H9 (cell line): ENCODE data around the gene ZNF385B. TPM values are rescaled to one million over a fixed set of nuclear protein-coding genes. Genes with fewer than 3 reads are reported as not detected.

Experiments used
- DNase-seq: peaks from one replicate; pipeline ENCODE4 v3.0.0-alpha.2; 2017
- H2AFZ ChIP-seq: one replicate; pipeline ENCODE4 v1.6.1; 2013; ENCODE audit warnings: mild to moderate bottlenecking, low read length, control low read depth, moderate library complexity
- H2AK5ac ChIP-seq: 2 replicates; pipeline ENCODE4 v1.6.1; 2013; ENCODE audit warnings: low read length, control low read depth, mixed read lengths; ENCODE audit not compliant: insufficient read length
- H2BK120ac ChIP-seq: one replicate; pipeline ENCODE4 v1.6.1; 2013; ENCODE audit warnings: low read depth, mild to moderate bottlenecking, low read length, control low read depth, inconsistent platforms; ENCODE audit not compliant: poor library complexity, severe bottlenecking
- H2BK12ac ChIP-seq: 2 replicates; pipeline ENCODE4 v1.6.1; 2013; ENCODE audit warnings: low read length, control low read depth, mixed read lengths, low read depth; ENCODE audit not compliant: insufficient read length
- H2BK15ac ChIP-seq: 2 replicates; pipeline ENCODE4 v1.6.1; 2013; ENCODE audit warnings: low read depth, low read length, control low read depth
- H2BK20ac ChIP-seq: one replicate; pipeline ENCODE4 v1.6.1; 2013; ENCODE audit warnings: low read depth, mild to moderate bottlenecking, low read length, control low read depth, inconsistent platforms; ENCODE audit not compliant: poor library complexity, severe bottlenecking
- H2BK5ac ChIP-seq: 2 replicates; pipeline ENCODE4 v1.6.1; 2013; ENCODE audit warnings: low read length, control low read depth, mixed read lengths; ENCODE audit not compliant: insufficient read length
- H3K14ac ChIP-seq: 2 replicates; pipeline ENCODE4 v1.6.1; 2013; ENCODE audit warnings: low read length, control low read depth; ENCODE audit not compliant: insufficient read depth
- H3K18ac ChIP-seq: 2 replicates; pipeline ENCODE4 v1.6.1; 2013; ENCODE audit warnings: low read depth, mild to moderate bottlenecking, mixed read lengths, low read length, control low read depth; ENCODE audit not compliant: insufficient read length
- H3K23ac ChIP-seq: 2 replicates; pipeline ENCODE4 v1.6.1; 2013; ENCODE audit warnings: low read length, control low read depth, mixed read lengths, low read depth; ENCODE audit not compliant: insufficient read length
- H3K23me2 ChIP-seq: 2 replicates; pipeline ENCODE4 v1.6.1; 2013; ENCODE audit warnings: low read depth, mild to moderate bottlenecking, mixed read lengths, low read length, control low read depth; ENCODE audit not compliant: insufficient read length, poor library complexity, severe bottlenecking
- H3K27ac ChIP-seq: 2 replicates; pipeline ENCODE4 v1.5.1; 2013; ENCODE audit warnings: low read length, control low read depth, mixed read lengths, low read depth; ENCODE audit not compliant: insufficient read length
- H3K27me3 ChIP-seq: 2 replicates; pipeline ENCODE4 v1.6.1; 2013; ENCODE audit warnings: low read length, control low read depth, inconsistent platforms; ENCODE audit not compliant: insufficient read depth
- H3K4ac ChIP-seq: 2 replicates; pipeline ENCODE4 v1.6.1; 2013; ENCODE audit warnings: low read depth, mild to moderate bottlenecking, control low read depth, inconsistent platforms, low read length, moderate library complexity
- H3K4me1 ChIP-seq: 2 replicates; pipeline ENCODE4 v1.6.1; 2013; ENCODE audit warnings: low read length, control low read depth, inconsistent platforms; ENCODE audit not compliant: insufficient read depth
- H3K4me2 ChIP-seq: 2 replicates; pipeline ENCODE4 v1.6.1; 2013; ENCODE audit warnings: low read length, control low read depth, mixed read lengths; ENCODE audit not compliant: insufficient read length, insufficient read depth
- H3K56ac ChIP-seq: 2 replicates; pipeline ENCODE4 v1.6.1; 2013; ENCODE audit warnings: low read depth, mild to moderate bottlenecking, mixed read lengths, low read length, control low read depth; ENCODE audit not compliant: insufficient read length
- H3K79me1 ChIP-seq: 2 replicates; pipeline ENCODE4 v1.6.1; 2013; ENCODE audit warnings: low read depth, mild to moderate bottlenecking, moderate library complexity, low read length, control low read depth, inconsistent platforms; ENCODE audit not compliant: insufficient read depth, poor library complexity, severe bottlenecking
- H3K79me2 ChIP-seq: 2 replicates; pipeline ENCODE4 v1.6.1; 2013; ENCODE audit warnings: low read length, control low read depth, inconsistent platforms; ENCODE audit not compliant: insufficient read depth
- H3K9ac ChIP-seq: 2 replicates; pipeline ENCODE4 v1.6.1; 2013; ENCODE audit warnings: low read length, control low read depth, mixed read lengths; ENCODE audit not compliant: insufficient read length; ENCODE audit errors: extremely low read depth
- H3K9me3 ChIP-seq: one replicate; pipeline ENCODE4 v1.6.1; 2013; ENCODE audit warnings: low read depth, low read length, inconsistent platforms; ENCODE audit not compliant: control insufficient read depth
- H3T11ph ChIP-seq: one replicate; pipeline ENCODE4 v1.6.1; 2013; ENCODE audit warnings: mild to moderate bottlenecking, low read length, control low read depth, inconsistent platforms
- H4K20me1 ChIP-seq: one replicate; pipeline ENCODE4 v1.6.1; 2013; ENCODE audit not compliant: control insufficient read depth, insufficient read length, insufficient read depth
- H4K5ac ChIP-seq: 2 replicates; pipeline ENCODE4 v1.6.1; 2013; ENCODE audit warnings: low read depth, mild to moderate bottlenecking, mixed read lengths, low read length, control low read depth; ENCODE audit not compliant: insufficient read length
- H4K8ac ChIP-seq: replicated peaks from 2 replicates; pipeline ENCODE4 v1.6.1; 2013; ENCODE audit warnings: low read length, control low read depth, mixed read lengths, low read depth; ENCODE audit not compliant: insufficient read length
- H4K91ac ChIP-seq: 2 replicates; pipeline ENCODE4 v1.6.1; 2013; ENCODE audit warnings: low read depth, mild to moderate bottlenecking, moderate library complexity, mixed read lengths, low read length, control low read depth; ENCODE audit not compliant: insufficient read length
- H3K27ac Mint-ChIP-seq, 3 experiments: 2 replicates in 2 of 3; 3 replicates in 1 of 3; pipeline ENCODE4 v1.8.0; 2020 to 2021; ENCODE audit warnings: mixed read lengths in 3 of 3, mild to moderate bottlenecking in 1 of 3, moderate library complexity in 1 of 3
- H3K27me3 Mint-ChIP-seq: 2 replicates; pipeline ENCODE4 v1.8.0; 2021; ENCODE audit warnings: low read depth, mild to moderate bottlenecking, moderate library complexity, mixed read lengths
- H3K36me3 Mint-ChIP-seq, 3 experiments: 2 replicates in 2 of 3; 3 replicates in 1 of 3; pipeline ENCODE4 v1.8.0; 2020 to 2021; ENCODE audit warnings: low read depth in 3 of 3, mixed read lengths in 3 of 3; ENCODE audit not compliant: insufficient read depth in 1 of 3
- H3K4me1 Mint-ChIP-seq, 2 experiments: 2 replicates each; pipeline ENCODE4 v1.8.0; 2020; ENCODE audit warnings: mixed read lengths in 2 of 2
- H3K4me3 Mint-ChIP-seq, 2 experiments: 2 replicates in 1 of 2; 3 replicates in 1 of 2; pipeline ENCODE4 v1.8.0; 2020 to 2021; ENCODE audit warnings: mild to moderate bottlenecking in 2 of 2, mixed read lengths in 2 of 2, moderate library complexity in 1 of 2
- H3K9me3 Mint-ChIP-seq, 2 experiments: 2 replicates in 1 of 2; 3 replicates in 1 of 2; pipeline ENCODE4 v1.8.0; 2020; ENCODE audit warnings: mild to moderate bottlenecking in 2 of 2, mixed read lengths in 2 of 2, moderate library complexity in 1 of 2
- CTCF ChIP-seq: fragments of 200-600 bp; sonication (generic); conservative IDR thresholded peaks from 3 replicates; pipeline ENCODE4 v1.8.0; 2021; ENCODE audit warnings: antibody characterized with exemption, mild to moderate bottlenecking
- WGBS: extraction: QIAGEN DNeasy Blood & Tissue Kit; methylation state at CpG from one replicate; pipeline ENCODE4 v1.1.7; 2013; ENCODE audit warnings: missing lambda C conversion rate, low lambda C conversion rate, mixed read lengths; ENCODE audit not compliant: insufficient read length; ENCODE audit errors: extremely low coverage; 5-methylcytosine and 5-hydroxymethylcytosine counted together
- total RNA-seq: library from RNA; stranded (reverse); gene quantifications from 2 replicates; pipeline ENCODE4 v1.2.1, GENCODE V29; 2021

Gene ZNF385B
- total RNA-seq, 1 experiment from 2014 or later = 2.1 TPM

DNA sequence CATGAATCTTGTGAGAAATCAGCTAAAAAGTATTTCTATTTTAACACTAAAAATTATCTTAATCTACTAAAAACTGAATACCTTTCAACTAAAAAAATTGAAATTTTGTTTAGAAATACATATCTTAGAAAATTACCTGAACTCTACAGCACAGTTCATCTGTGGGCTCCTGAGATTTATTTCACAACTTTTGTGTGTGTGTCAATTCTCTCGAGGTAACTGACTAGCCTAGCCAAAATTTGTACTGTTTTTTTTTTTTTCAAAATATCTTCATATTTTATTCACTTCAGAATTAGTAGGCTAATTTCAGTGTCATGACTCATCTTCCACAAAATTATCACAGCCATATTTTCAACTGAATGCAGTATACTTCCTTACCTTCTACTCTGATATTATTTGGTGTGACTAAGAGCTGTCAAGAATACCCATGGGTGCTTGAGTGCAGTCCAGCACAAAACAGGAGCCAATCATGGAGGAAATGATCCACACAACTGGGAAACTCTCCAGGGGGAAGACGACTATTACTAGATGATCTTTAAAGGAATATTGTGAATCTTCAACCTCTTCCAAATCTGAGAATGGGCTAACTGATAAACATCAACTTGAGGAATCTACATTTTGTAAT is 174.6 kb downstream of the ZNF385B start:
- no peaks in the 10 kb centered on the region for H3K27me3 ChIP-seq
- no peak overlapping the region for H3K23ac ChIP-seq
- H3K4me1 ChIP-seq = no peaks in the 10 kb centered on the region
- H3K4me3 Mint-ChIP-seq = no peak overlapping the region
- no peak overlapping the region for H2BK20ac ChIP-seq
- no peak overlapping the region for H4K5ac ChIP-seq
- TF ChIP-seq CTCF = no peak
- no peak overlapping the region for H2BK12ac ChIP-seq
- no peak overlapping the region for H2BK15ac ChIP-seq
- H3K4me1 Mint-ChIP-seq = no peaks in the 10 kb centered on the region
- no peaks in the 10 kb centered on the region for H3K79me1 ChIP-seq
- no CpG with 5 or more reads among the region's 2 CpGs for WGBS
- H3K18ac ChIP-seq = no peak overlapping the region
- H3K14ac ChIP-seq = no peak overlapping the region
- no peak overlapping the region for H4K91ac ChIP-seq
- no peak for DNase-seq
- no peak overlapping the region for H2BK120ac ChIP-seq
- H3K4ac ChIP-seq = no peak overlapping the region
- peaks cover 3 to 6% of the 10 kb centered on the region in 2 experiments; a peak in 3 of 5 replicates for H3K9me3 Mint-ChIP-seq
- no peak overlapping the region for H3K56ac ChIP-seq
- H2BK5ac ChIP-seq = no peak overlapping the region
- H3K9ac ChIP-seq = no peak overlapping the region
- no peak overlapping the region for H2AK5ac ChIP-seq
- H3K27ac Mint-ChIP-seq = no peak overlapping the region
- no peak overlapping the region for H3T11ph ChIP-seq
- H3K36me3 Mint-ChIP-seq = peaks cover 0 to 4% (median 2%) of the 10 kb centered on the region in 3 experiments; a peak in 2 of 7 replicates
- H3K27ac ChIP-seq = no peak overlapping the region
- H4K20me1 ChIP-seq = no peaks in the 10 kb centered on the region
- no peaks in the 10 kb centered on the region for H3K23me2 ChIP-seq
- H3K27me3 Mint-ChIP-seq = no peaks in the 10 kb centered on the region
- H3K9me3 ChIP-seq = no peaks in the 10 kb centered on the region
- no peak overlapping the region for H2AFZ ChIP-seq
- no peak overlapping the region for H3K4me2 ChIP-seq
- no peak overlapping the region for H4K8ac ChIP-seq
- H3K79me2 ChIP-seq = no peaks in the 10 kb centered on the region
